Naive thymus-derived CD4-positive, alpha-beta T cell (primary cell): Measurements from ENCODE around the gene EGFLAM. TPM values are rescaled to one million over a fixed set of nuclear protein-coding genes. Genes with fewer than 3 reads are reported as not detected.

Source experiments
- ATAC-seq: fragments of 150-1000 bp; cut with Tn5 transposase; 2 replicates; pipeline ENCODE4 v1.10.0; 2021; ENCODE audit warnings: mild to moderate bottlenecking, moderate library complexity
- CTCF ChIA-PET: fragments of 350-600 bp; sonication (Branson Sonifier 250); formaldehyde crosslinking; loops from one replicate; lab custom pipeline; 2021; ENCODE audit warnings: antibody characterized with exemption; lab: Charles Lee
- POLR2A ChIA-PET: fragments of 350-600 bp; sonication (Branson Sonifier 250); formaldehyde crosslinking; loops from one replicate; lab custom pipeline; 2021; ENCODE audit warnings: antibody characterized with exemption, inconsistent platforms; lab: Charles Lee
- DNase-seq, 9 donors: peaks; one replicate each; pipeline versions ENCODE4 v3.0.0 to v3.0.0-alpha.2; 2020 to 2022; ENCODE audit warnings: mixed read lengths in 1 of 9
- H3K27ac ChIP-seq: one replicate; pipeline ENCODE4 v1.7.0; 2013; ENCODE audit warnings: mild to moderate bottlenecking, low read depth, low read length, moderate library complexity
- H3K27me3 ChIP-seq, 2 donors: one replicate each; pipeline ENCODE4 v1.7.0; 2013; ENCODE audit warnings: low read length in 2 of 2, mild to moderate bottlenecking in 2 of 2, moderate library complexity in 2 of 2; ENCODE audit not compliant: control insufficient read depth in 2 of 2, insufficient read depth in 2 of 2
- H3K36me3 ChIP-seq, 3 experiments: 1 replicate in 2 of 3; 2 replicates in 1 of 3; pipeline ENCODE4 v1.7.0; 2013; ENCODE audit warnings: low read length in 3 of 3, mild to moderate bottlenecking in 3 of 3, moderate library complexity in 1 of 3; ENCODE audit not compliant: insufficient read depth in 3 of 3, control insufficient read depth in 2 of 3
- H3K4me1 ChIP-seq, 2 donors: one replicate each; pipeline ENCODE4 v1.7.0; 2013; ENCODE audit warnings: low read length in 2 of 2, mild to moderate bottlenecking in 2 of 2, moderate library complexity in 1 of 2; ENCODE audit not compliant: control insufficient read depth in 2 of 2, insufficient read depth in 2 of 2
- H3K4me3 ChIP-seq: 2 replicates; pipeline ENCODE4 v1.7.0; 2013; ENCODE audit warnings: mild to moderate bottlenecking, low read length
- H3K9me3 ChIP-seq, 3 experiments: 1 replicate in 2 of 3; 2 replicates in 1 of 3; pipeline ENCODE4 v1.7.0; 2013; ENCODE audit warnings: low read length in 3 of 3; ENCODE audit not compliant: control insufficient read depth in 2 of 3
- H3K27ac Mint-ChIP-seq, 9 donors: one replicate each; pipeline ENCODE4 v1.8.0; 2020 to 2022; ENCODE audit warnings: mixed read lengths in 9 of 9, mild to moderate bottlenecking in 8 of 9, moderate library complexity in 5 of 9, inconsistent platforms in 2 of 9
- H3K27me3 Mint-ChIP-seq, 5 donors: one replicate each; pipeline ENCODE4 v1.8.0; 2021 to 2022; ENCODE audit warnings: mixed read lengths in 5 of 5, mild to moderate bottlenecking in 1 of 5
- H3K36me3 Mint-ChIP-seq, 5 donors: one replicate each; pipeline ENCODE4 v1.8.0; 2020 to 2022; ENCODE audit warnings: mixed read lengths in 5 of 5, mild to moderate bottlenecking in 3 of 5, inconsistent platforms in 1 of 5
- H3K4me1 Mint-ChIP-seq, 7 donors: one replicate each; pipeline ENCODE4 v1.8.0; 2020 to 2022; ENCODE audit warnings: mixed read lengths in 7 of 7, mild to moderate bottlenecking in 3 of 7, inconsistent platforms in 1 of 7
- H3K4me3 Mint-ChIP-seq, 10 donors: one replicate each; pipeline ENCODE4 v1.8.0; 2020 to 2022; ENCODE audit warnings: mild to moderate bottlenecking in 10 of 10, mixed read lengths in 10 of 10, moderate library complexity in 6 of 10, inconsistent platforms in 2 of 10
- H3K9me3 Mint-ChIP-seq, 11 donors: one replicate each; pipeline ENCODE4 v1.8.0; 2020 to 2022; ENCODE audit warnings: mixed read lengths in 11 of 11, mild to moderate bottlenecking in 4 of 11, inconsistent platforms in 1 of 11, moderate library complexity in 1 of 11
- intact Hi-C, 2 donors: fragments of 100-400 bp; cut with micrococcal nuclease; formaldehyde crosslinking; loops; one replicate each; pipeline ENCODE4 v1.15.1; 2023
- polyA plus RNA-seq, 2 donors: library from polyadenylated mRNA; unstranded; fragments of 300-500 nt; fragmentation: Illumina TruSeq; gene quantifications; one replicate each; pipeline ENCODE4 v1.2.3, GENCODE V29; 2021
- total RNA-seq, 6 experiments: library from RNA in 5 of 6; stranded (reverse) in 5 of 6; gene quantifications; 1 replicate in 5 of 6; 2 replicates in 1 of 6; pipeline ENCODE4 v1.2.3 and lab custom pipeline; 2021 to 2026

The EGFLAM gene
- total and polyA plus RNA-seq, 7 experiments from 2014 or later, result not detected

- no peaks in the 10 kb centered on the region for H3K9me3 ChIP-seq
- Mint-ChIP-seq H3K4me3 (no peak overlapping the region), H3K27ac (no peak overlapping the region), H3K36me3 (no peaks in the 10 kb centered on the region), H3K4me1 (peaks cover 0 to 11% (median 6%) of the 10 kb centered on the region in 7 donors), H3K27me3 (peaks cover 5 to 23% (median 9%) of the 10 kb centered on the region in 5 donors), H3K9me3 (peaks cover 0 to 3% (median 0%) of the 10 kb centered on the region in 11 donors)
- ATAC-seq (no peak), DNase-seq (no peak)
- H3K36me3 ChIP-seq, result no peaks in the 10 kb centered on the region
- ChIA-PET CTCF (interaction anchor here (0.7 kb wide), 1 partner anchor 198 kb away, joined by 3 read pairs; no protein-coding TSS in a partner anchor), POLR2A (no interaction called here)
- no peaks in the 10 kb centered on the region for H3K27me3 ChIP-seq
- H3K4me3 ChIP-seq, result no peak overlapping the region
- intact Hi-C loops, result no loop called here
- H3K27ac ChIP-seq, result no peak overlapping the region
- H3K4me1 ChIP-seq, result no peaks in the 10 kb centered on the region
Observed at GRCh38 chr5:38342261-38342660, 83.9 kb downstream of the EGFLAM start.

GRCh38 chr5:38344891-38345290 is 86.5 kb downstream of the EGFLAM start:
- Mint-ChIP-seq H3K4me1 (peaks cover 0 to 21% (median 10%) of the 10 kb centered on the region in 7 donors), H3K27ac (no peak overlapping the region), H3K36me3 (no peaks in the 10 kb centered on the region), H3K4me3 (no peak overlapping the region), H3K27me3 (peaks cover 0 to 13% (median 8%) of the 10 kb centered on the region in 5 donors), H3K9me3 (peaks cover 0 to 10% (median 0%) of the 10 kb centered on the region in 11 donors)
- H3K9me3 ChIP-seq, result no peaks in the 10 kb centered on the region
- no peaks in the 10 kb centered on the region for H3K27me3 ChIP-seq
- intact Hi-C loops, result no loop called here
- H3K36me3 ChIP-seq, result no peaks in the 10 kb centered on the region
- ATAC-seq (no peak), DNase-seq (no peak)
- no peak overlapping the region for H3K27ac ChIP-seq
- no peak overlapping the region for H3K4me3 ChIP-seq
- no peaks in the 10 kb centered on the region for H3K4me1 ChIP-seq
- CTCF ChIA-PET, result no interaction called here
- POLR2A ChIA-PET, result no interaction called here

- Histone ChIP-seq H3K27ac (no peak overlapping the region), H3K36me3 (no peaks in the 10 kb centered on the region), H3K4me1 (peaks cover 0 to 3% of the 10 kb centered on the region in 2 donors), H3K27me3 (no peaks in the 10 kb centered on the region), H3K4me3 (no peak overlapping the region), H3K9me3 (no peaks in the 10 kb centered on the region)
- Mint-ChIP-seq H3K4me1 (peaks cover 0 to 31% (median 14%) of the 10 kb centered on the region in 7 donors), H3K9me3 (peaks cover 0 to 10% (median 0%) of the 10 kb centered on the region in 11 donors), H3K27me3 (peaks cover 0 to 6% (median 3%) of the 10 kb centered on the region in 5 donors), H3K4me3 (no peak overlapping the region), H3K36me3 (no peaks in the 10 kb centered on the region), H3K27ac (peak overlapping the region in 1 of 9 donors; percentile 63)
- DNase-seq (no peak), ATAC-seq (no peak)
- POLR2A ChIA-PET, result no interaction called here
- intact Hi-C loops, result no loop called here
- CTCF ChIA-PET, result no interaction called here
Observed at GRCh38 chr5:38346593-38346992, 88.2 kb downstream of the EGFLAM start.

GRCh38 chr5:38347040-38347763 is 88.8 kb downstream of the EGFLAM start:
- DNase-seq, result no peak
- Histone ChIP-seq H3K36me3 (no peaks in the 10 kb centered on the region), H3K4me3 (no peak overlapping the region), H3K4me1 (peaks cover 0 to 3% of the 10 kb centered on the region in 2 donors), H3K27ac (no peak overlapping the region), H3K27me3 (no peaks in the 10 kb centered on the region), H3K9me3 (no peaks in the 10 kb centered on the region)
- ChIA-PET POLR2A (no interaction called here), CTCF (no interaction called here)
- H3K36me3 Mint-ChIP-seq, result no peaks in the 10 kb centered on the region
- no peak overlapping the region for H3K27ac Mint-ChIP-seq
- ATAC-seq, result no peak
- no peak overlapping the region for H3K4me3 Mint-ChIP-seq
- H3K4me1 Mint-ChIP-seq, result peaks cover 0 to 31% (median 14%) of the 10 kb centered on the region in 7 donors
- peaks cover 0 to 3% (median 0%) of the 10 kb centered on the region in 5 donors for H3K27me3 Mint-ChIP-seq
- H3K9me3 Mint-ChIP-seq, result peaks cover 0 to 10% (median 0%) of the 10 kb centered on the region in 11 donors
- intact Hi-C loops, result no loop called here

GRCh38 chr5:38347896-38348295 is 89.5 kb downstream of the EGFLAM start:
- Histone ChIP-seq H3K4me1 (peaks cover 0 to 3% of the 10 kb centered on the region in 2 donors), H3K27me3 (no peaks in the 10 kb centered on the region), H3K9me3 (no peaks in the 10 kb centered on the region), H3K36me3 (no peaks in the 10 kb centered on the region), H3K4me3 (no peak overlapping the region), H3K27ac (no peak overlapping the region)
- H3K36me3 Mint-ChIP-seq, result no peaks in the 10 kb centered on the region
- peaks cover 0 to 3% (median 0%) of the 10 kb centered on the region in 5 donors for H3K27me3 Mint-ChIP-seq
- peaks cover 0 to 31% (median 14%) of the 10 kb centered on the region in 7 donors for H3K4me1 Mint-ChIP-seq
- ATAC-seq, result no peak
- CTCF ChIA-PET, result no interaction called here
- H3K9me3 Mint-ChIP-seq, result peaks cover 0 to 10% (median 0%) of the 10 kb centered on the region in 11 donors
- POLR2A ChIA-PET, result no interaction called here
- intact Hi-C loops, result no loop called here
- no peak for DNase-seq
- no peak overlapping the region for H3K27ac Mint-ChIP-seq
- H3K4me3 Mint-ChIP-seq, result no peak overlapping the region

- DNase-seq, result no peak
- Histone ChIP-seq H3K9me3 (no peaks in the 10 kb centered on the region), H3K4me3 (no peak overlapping the region), H3K4me1 (no peaks in the 10 kb centered on the region), H3K27me3 (no peaks in the 10 kb centered on the region), H3K36me3 (no peaks in the 10 kb centered on the region), H3K27ac (no peak overlapping the region)
- peaks cover 0 to 6% (median 3%) of the 10 kb centered on the region in 7 donors for H3K4me1 Mint-ChIP-seq
- intact Hi-C loops, result no loop called here
- no peak overlapping the region for H3K27ac Mint-ChIP-seq
- no peak for ATAC-seq
- POLR2A ChIA-PET, result no interaction called here
- no peaks in the 10 kb centered on the region for H3K9me3 Mint-ChIP-seq
- H3K4me3 Mint-ChIP-seq, result no peak overlapping the region
- CTCF ChIA-PET, result interaction anchor here (1.2 kb wide), 1 partner anchor 28 kb away, joined by 3 read pairs; no protein-coding TSS in a partner anchor
- H3K27me3 Mint-ChIP-seq, result peaks cover 0 to 13% (median 4%) of the 10 kb centered on the region in 5 donors
- no peaks in the 10 kb centered on the region for H3K36me3 Mint-ChIP-seq
Observed at GRCh38 chr5:38360323-38361061, 102.1 kb downstream of the EGFLAM start.
